HG02623 (cell line): ENCODE measurements around the gene CHST11.
"Not testable (repeated sequence)": the region's sequence is repeated elsewhere in the genome, so short reads cannot be mapped to it uniquely, and the experiment has no call there.

Experiments used
- ATAC-seq: cut with Tn5 transposase; IDR thresholded peaks from one replicate; pipeline ENCODE4 v1.9.1; 2021; ENCODE audit warnings: moderate library complexity; ENCODE audit not compliant: unreplicated experiment

CHST11 gene

GRCh38 chr12:104555648-104556047 lies 98.9 kb downstream of the CHST11 start:
- no peak for ATAC-seq

GRCh38 chr12:104557488-104558195 lies 100.9 kb downstream of the CHST11 start:
- ATAC-seq = no peak

GRCh38 chr12:104560881-104561280 lies 104.1 kb downstream of the CHST11 start:
- no peak for ATAC-seq

- no peak for ATAC-seq
These were observed 106.0 kb downstream of the CHST11 start for GRCh38 chr12:104562763-104563162.

GRCh38 chr12:104564662-104565061 lies 107.9 kb downstream of the CHST11 start:
- not testable (repeated sequence) for ATAC-seq

- ATAC-seq = no peak
These were observed 109.0 kb downstream of the CHST11 start for GRCh38 chr12:104565606-104566243.

- ATAC-seq = no peak
These were observed 109.7 kb downstream of the CHST11 start for GRCh38 chr12:104566244-104566993.

GRCh38 chr12:104567832-104568486 lies 111.2 kb downstream of the CHST11 start:
- ATAC-seq = no peak

- ATAC-seq = no peak
These were observed 111.7 kb downstream of the CHST11 start for GRCh38 chr12:104568487-104568868.

- ATAC-seq = no peak
These were observed 112.2 kb downstream of the CHST11 start for GRCh38 chr12:104568935-104569334.

GRCh38 chr12:104569346-104570173 lies 112.8 kb downstream of the CHST11 start:
- peak; percentile 74 for ATAC-seq

- peak; percentile 17 for ATAC-seq
These were observed 113.6 kb downstream of the CHST11 start for GRCh38 chr12:104570174-104570907.

- no peak for ATAC-seq
These were observed 114.6 kb downstream of the CHST11 start for GRCh38 chr12:104571328-104571727.

- not testable (repeated sequence) for ATAC-seq
These were observed 117.6 kb downstream of the CHST11 start for GRCh38 chr12:104574353-104574752.

- not testable (repeated sequence) for ATAC-seq
These were observed 118.0 kb downstream of the CHST11 start for GRCh38 chr12:104574758-104575157.

- no peak for ATAC-seq
These were observed 118.9 kb downstream of the CHST11 start for GRCh38 chr12:104575442-104576186.

- no peak for ATAC-seq
These were observed 119.5 kb downstream of the CHST11 start for GRCh38 chr12:104576187-104576778.

- no peak for ATAC-seq
These were observed 120.3 kb downstream of the CHST11 start for GRCh38 chr12:104576980-104577580.
